Upper lobe of left lung (tissue), 4 donors: Measurements from ENCODE around the gene ANKRD1.

Source experiments
- EP300 ChIP-seq, 4 donors: sonication (generic); formaldehyde crosslinking; IDR thresholded peaks; one replicate each; pipeline ENCODE4 v1.5.1; 2017; ENCODE audit warnings: antibody characterized with exemption in 4 of 4, control low read depth in 2 of 4
- POLR2A ChIP-seq, 4 donors: fragments of 450-650 bp; IDR thresholded peaks; one replicate each; pipeline ENCODE4 v1.5.1; 2016 to 2017; ENCODE audit warnings: antibody characterized with exemption in 4 of 4, mild to moderate bottlenecking in 2 of 4
- TF ChIP-seq, protein P1 (sequence below), 6 experiments: fragments of 450-650 bp in 4 of 6; fragments of 200-600 bp in 2 of 6; sonication (generic) in 2 of 6; IDR thresholded peaks; one replicate each; pipeline ENCODE4 v1.5.1; 2016 to 2019; ENCODE audit warnings: antibody characterized with exemption in 6 of 6

DNA sequence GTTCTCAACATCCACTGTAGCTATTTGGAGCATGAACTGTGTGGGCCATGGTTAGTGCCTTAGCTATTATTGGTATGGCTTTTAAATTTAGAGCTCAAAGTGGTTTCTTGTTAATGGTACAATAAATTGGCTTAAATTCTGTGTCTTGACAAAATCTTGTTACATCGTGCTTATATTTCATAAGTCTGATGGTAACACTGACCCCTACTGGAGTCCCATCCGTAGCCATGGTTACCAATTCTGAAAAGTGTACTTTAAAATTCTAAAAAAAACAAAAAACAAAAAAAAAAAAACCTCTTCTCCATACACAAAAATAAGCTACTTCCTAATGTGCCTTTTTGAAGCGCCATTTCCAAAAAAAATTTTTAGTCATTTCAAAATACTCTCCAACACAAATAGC is 55.5 kb downstream of the ANKRD1 start:
- TF ChIP-seq, protein P1, sequence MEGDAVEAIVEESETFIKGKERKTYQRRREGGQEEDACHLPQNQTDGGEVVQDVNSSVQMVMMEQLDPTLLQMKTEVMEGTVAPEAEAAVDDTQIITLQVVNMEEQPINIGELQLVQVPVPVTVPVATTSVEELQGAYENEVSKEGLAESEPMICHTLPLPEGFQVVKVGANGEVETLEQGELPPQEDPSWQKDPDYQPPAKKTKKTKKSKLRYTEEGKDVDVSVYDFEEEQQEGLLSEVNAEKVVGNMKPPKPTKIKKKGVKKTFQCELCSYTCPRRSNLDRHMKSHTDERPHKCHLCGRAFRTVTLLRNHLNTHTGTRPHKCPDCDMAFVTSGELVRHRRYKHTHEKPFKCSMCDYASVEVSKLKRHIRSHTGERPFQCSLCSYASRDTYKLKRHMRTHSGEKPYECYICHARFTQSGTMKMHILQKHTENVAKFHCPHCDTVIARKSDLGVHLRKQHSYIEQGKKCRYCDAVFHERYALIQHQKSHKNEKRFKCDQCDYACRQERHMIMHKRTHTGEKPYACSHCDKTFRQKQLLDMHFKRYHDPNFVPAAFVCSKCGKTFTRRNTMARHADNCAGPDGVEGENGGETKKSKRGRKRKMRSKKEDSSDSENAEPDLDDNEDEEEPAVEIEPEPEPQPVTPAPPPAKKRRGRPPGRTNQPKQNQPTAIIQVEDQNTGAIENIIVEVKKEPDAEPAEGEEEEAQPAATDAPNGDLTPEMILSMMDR (IDR thresholded peaks at IDR 0.05), result no peak
- TF ChIP-seq POLR2A (IDR thresholded peaks at IDR 0.05) (no peak), EP300 (IDR thresholded peaks at IDR 0.05) (no peak)
